ENCODE results near the gene LDAH.

Gene LDAH

DNA sequence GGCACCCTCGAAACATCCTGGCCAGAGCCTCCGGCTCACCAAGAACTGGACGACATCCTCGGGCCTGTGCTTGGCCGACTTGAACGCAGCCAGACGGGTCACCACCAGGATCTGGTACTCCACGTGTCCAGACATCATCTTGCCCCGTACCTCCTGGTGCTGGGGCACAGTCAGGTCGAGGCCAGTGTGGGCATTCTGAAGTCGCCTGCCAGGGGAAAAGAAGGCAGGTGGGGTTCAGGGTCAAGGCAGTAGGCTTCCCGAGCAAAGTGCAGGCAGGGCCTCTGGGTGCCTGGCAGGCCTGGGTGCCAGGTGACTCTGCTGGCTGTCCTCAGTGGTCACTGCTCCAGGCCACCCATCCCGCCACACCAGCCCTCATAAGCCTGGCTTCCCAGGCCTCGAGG lies 177.6 kb downstream of the LDAH start:
- Histone ChIP-seq H3K27me3 (ENCODE audit: control insufficient read depth, insufficient read depth, low read length) (no peaks in the 10 kb centered on the region), H3K9me3 (ENCODE audit: control insufficient read depth, insufficient read depth, low read length) (no peaks in the 10 kb centered on the region), H3K4me3 (ENCODE audit: low read length) (no peak overlapping the region), H3K4me1 (ENCODE audit: control insufficient read depth, insufficient read depth, low read length) (no peaks in the 10 kb centered on the region), H3K36me3 (ENCODE audit: control insufficient read depth, insufficient read depth, low read length) (no peaks in the 10 kb centered on the region; the same call in 1 of the 2 replicates), H3K27ac (ENCODE audit: low read length) (no peak overlapping the region)
- WGBS (ENCODE audit: insufficient coverage, insufficient read length): no CpG with 5 or more reads among the region's 14 CpGs
- no peak for DNase-seq (ENCODE audit: low read depth, low spot score)

DNA sequence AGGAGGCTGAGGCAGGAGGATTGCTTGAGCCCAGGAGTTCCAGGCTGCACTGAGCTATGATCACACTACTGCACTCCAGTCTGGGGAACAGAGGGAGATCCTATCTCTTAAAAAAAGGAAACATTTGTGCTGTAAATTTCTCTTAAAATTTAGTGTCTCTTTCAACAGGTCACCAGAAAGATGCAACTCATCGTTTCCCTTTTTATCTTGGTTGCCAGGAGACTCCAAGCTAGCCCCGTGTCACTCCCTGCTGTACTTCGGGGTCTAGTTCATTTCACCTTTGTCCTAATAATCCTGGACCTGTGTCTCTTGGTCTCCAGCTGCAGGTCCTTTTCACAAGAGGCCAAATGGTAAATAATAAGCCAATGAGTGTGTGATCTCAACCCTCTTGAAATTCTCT lies 179.1 kb downstream of the LDAH start:
- H3K27ac ChIP-seq (ENCODE audit: low read length): no peak overlapping the region
- no peak for DNase-seq (ENCODE audit: low read depth, low spot score)
- no peaks in the 10 kb centered on the region for H3K4me1 ChIP-seq (ENCODE audit: control insufficient read depth, insufficient read depth, low read length)
- no peaks in the 10 kb centered on the region for H3K9me3 ChIP-seq (ENCODE audit: control insufficient read depth, insufficient read depth, low read length)
- H3K27me3 ChIP-seq (ENCODE audit: control insufficient read depth, insufficient read depth, low read length): no peaks in the 10 kb centered on the region
- no CpG with 5 or more reads among the region's 3 CpGs for WGBS (ENCODE audit: insufficient coverage, insufficient read length)
- no peaks in the 10 kb centered on the region; the same call in 1 of the 2 replicates for H3K36me3 ChIP-seq (ENCODE audit: control insufficient read depth, insufficient read depth, low read length)
- no peak overlapping the region for H3K4me3 ChIP-seq (ENCODE audit: low read length)

DNA sequence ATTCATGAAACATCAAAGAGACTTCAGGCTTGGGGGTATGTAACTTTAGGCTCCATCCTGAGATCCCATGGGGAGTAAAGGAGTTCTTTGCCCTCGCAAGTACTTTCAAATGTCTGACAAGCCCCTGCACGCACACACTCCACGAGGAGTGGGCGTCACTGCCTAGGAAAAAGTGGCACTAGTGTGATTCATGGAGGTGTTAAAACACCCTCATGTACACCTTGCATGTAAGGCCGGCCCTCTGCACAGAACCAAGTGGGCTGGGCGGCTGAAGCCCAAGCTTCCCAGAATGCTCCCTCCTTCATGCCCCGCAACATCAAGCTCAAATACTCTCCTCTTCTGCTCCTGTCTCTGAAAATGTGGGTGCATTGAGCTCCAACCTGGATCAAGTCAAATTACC lies 179.8 kb downstream of the LDAH start:
- H3K4me1 ChIP-seq (ENCODE audit: control insufficient read depth, insufficient read depth, low read length): no peaks in the 10 kb centered on the region
- DNase-seq (ENCODE audit: low read depth, low spot score): no peak
- no peaks in the 10 kb centered on the region for H3K9me3 ChIP-seq (ENCODE audit: control insufficient read depth, insufficient read depth, low read length)
- H3K27ac ChIP-seq (ENCODE audit: low read length): no peak overlapping the region
- WGBS (ENCODE audit: insufficient coverage, insufficient read length): no CpG with 5 or more reads among the region's 7 CpGs
- H3K36me3 ChIP-seq (ENCODE audit: control insufficient read depth, insufficient read depth, low read length): no peaks in the 10 kb centered on the region; the same call in 1 of the 2 replicates
- no peaks in the 10 kb centered on the region for H3K27me3 ChIP-seq (ENCODE audit: control insufficient read depth, insufficient read depth, low read length)
- no peak overlapping the region for H3K4me3 ChIP-seq (ENCODE audit: low read length)

DNA sequence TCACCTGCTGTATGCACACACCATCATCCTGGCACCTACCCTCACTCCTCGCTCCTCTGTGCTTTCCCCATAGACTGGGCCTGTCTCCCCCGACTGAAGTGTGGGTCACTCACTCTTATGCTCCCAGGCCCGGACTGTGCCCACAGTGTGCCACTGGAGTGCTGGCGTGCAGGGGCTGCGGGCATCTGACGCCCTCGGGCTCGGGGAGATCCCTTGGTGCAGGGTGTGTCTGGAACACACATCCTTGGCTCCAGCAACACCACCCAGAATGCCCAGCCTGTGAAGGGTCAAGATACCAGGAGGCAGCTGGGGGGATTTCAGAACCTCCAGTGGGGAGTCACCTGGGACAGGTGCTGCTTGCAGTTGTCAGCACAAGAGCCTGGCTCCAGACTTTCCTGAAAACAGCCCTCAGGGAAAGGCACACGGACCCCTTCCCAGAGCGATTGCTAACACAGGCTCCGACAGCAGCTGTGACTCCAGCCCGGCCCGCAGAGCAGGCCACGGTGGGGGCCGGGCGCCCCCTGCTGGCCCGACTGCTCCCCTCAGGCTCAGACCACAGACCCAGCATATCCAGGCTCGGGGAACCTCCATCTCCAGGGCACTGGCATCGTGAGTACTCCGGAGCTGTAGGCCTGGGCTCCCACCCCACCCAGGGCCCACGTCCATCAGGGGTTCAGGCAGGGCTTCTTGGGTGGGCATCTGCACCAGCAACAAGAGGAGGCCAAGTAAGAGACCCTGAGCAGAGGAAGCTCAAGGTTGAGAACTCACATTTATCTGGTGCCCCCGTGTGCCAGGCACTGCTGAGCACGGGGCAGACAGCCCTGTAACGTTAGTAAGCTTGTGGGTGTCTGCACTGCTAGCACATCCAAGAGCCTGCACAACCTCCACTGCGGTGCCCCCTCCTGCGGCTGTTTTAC lies 180.6 kb downstream of the LDAH start:
- no peaks in the 10 kb centered on the region for H3K27me3 ChIP-seq (ENCODE audit: control insufficient read depth, insufficient read depth, low read length)
- no peak for DNase-seq (ENCODE audit: low read depth, low spot score)
- no CpG with 5 or more reads among the region's 26 CpGs for WGBS (ENCODE audit: insufficient coverage, insufficient read length)
- H3K4me1 ChIP-seq (ENCODE audit: control insufficient read depth, insufficient read depth, low read length): no peaks in the 10 kb centered on the region
- H3K4me3 ChIP-seq (ENCODE audit: low read length): no peak overlapping the region
- H3K36me3 ChIP-seq (ENCODE audit: control insufficient read depth, insufficient read depth, low read length): no peaks in the 10 kb centered on the region; the same call in 1 of the 2 replicates
- H3K27ac ChIP-seq (ENCODE audit: low read length): no peak overlapping the region
- H3K9me3 ChIP-seq (ENCODE audit: control insufficient read depth, insufficient read depth, low read length): no peaks in the 10 kb centered on the region

DNA sequence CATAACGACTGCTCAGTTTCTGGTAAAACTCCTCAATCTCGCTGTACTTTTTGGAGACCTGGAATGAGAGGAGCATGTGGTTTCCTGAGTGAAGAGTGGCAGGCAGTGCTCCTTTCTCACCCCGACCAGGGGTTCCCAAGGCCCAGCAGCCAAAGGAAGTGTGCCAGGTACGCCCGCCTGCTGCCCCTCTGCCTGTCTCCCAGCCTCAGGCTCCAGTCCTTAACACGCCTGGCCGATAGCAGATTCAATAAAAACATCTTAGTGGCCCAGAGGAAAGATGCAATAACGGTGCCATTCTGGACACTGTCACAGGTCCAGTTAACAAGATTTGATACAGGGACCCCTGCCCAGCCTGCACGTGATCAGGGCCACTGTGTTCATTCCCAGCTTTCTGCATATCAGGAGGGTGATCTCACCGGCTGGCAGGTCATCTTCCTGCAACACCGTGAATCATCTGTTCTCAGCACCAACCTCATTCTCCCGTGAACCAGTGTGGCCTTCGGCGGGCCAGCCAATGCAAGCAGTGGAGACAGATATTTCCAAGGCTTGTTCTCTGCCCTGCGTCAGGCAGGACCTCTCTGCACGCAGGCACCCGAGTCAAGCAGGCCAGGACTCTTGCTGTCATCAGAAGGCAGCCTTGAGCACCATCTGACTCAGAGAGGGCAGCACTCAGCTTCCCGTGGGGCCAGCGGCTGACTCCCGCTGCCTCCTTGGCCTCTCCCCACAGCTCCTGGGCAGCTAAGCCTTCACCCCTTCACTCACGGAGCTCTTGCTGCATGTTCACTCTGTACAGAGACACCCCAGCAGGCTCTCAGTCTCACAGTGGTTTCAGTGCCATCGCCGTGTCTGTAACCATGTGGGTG lies 181.5 kb downstream of the LDAH start:
- Histone ChIP-seq H3K4me1 (ENCODE audit: control insufficient read depth, insufficient read depth, low read length) (no peaks in the 10 kb centered on the region), H3K4me3 (ENCODE audit: low read length) (no peak overlapping the region), H3K36me3 (ENCODE audit: control insufficient read depth, insufficient read depth, low read length) (no peaks in the 10 kb centered on the region; the same call in 1 of the 2 replicates), H3K9me3 (ENCODE audit: control insufficient read depth, insufficient read depth, low read length) (no peaks in the 10 kb centered on the region), H3K27ac (ENCODE audit: low read length) (no peak overlapping the region), H3K27me3 (ENCODE audit: control insufficient read depth, insufficient read depth, low read length) (no peaks in the 10 kb centered on the region)
- no CpG with 5 or more reads among the region's 23 CpGs for whole genome bisulfite sequencing (ENCODE audit: insufficient coverage, insufficient read length)
- no peak for DNase-seq (ENCODE audit: low read depth, low spot score)

DNA sequence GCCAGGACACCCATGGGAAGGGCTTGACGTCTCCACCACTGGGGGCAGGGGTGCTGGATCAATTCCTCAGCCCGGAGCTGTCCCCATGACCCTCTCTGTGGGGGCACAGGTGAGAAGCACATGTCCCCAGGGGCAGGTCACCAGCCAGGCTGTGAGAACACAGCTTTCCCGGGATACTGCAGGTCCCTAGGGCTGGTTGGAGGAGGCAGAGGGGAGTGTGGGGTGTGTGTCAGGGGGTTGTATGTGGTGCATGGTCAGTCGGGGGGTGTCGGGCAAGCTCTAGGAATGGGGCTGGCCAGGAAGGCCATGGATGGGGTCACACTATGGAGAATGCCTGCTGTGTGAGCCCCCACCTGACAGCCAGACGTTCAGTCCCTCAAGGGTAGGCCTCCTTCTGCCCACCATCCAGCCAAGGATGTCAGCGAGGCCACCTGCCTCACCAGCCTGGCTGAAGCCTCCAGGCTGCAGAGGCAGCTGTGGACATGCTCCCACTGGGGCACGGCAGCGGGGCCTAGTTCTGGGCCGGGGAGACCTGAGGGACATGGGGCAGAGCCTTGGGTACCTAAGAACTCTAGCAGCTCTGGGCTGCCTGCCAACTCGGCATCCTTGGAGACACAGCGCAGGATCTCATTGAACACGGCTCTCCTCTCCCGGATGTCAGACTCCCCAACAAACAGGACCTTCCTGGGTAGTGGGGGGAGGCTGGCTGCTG lies 182.3 kb downstream of the LDAH start:
- Histone ChIP-seq H3K4me1 (ENCODE audit: control insufficient read depth, insufficient read depth, low read length) (no peaks in the 10 kb centered on the region), H3K9me3 (ENCODE audit: control insufficient read depth, insufficient read depth, low read length) (no peaks in the 10 kb centered on the region), H3K4me3 (ENCODE audit: low read length) (no peak overlapping the region), H3K27ac (ENCODE audit: low read length) (no peak overlapping the region), H3K36me3 (ENCODE audit: control insufficient read depth, insufficient read depth, low read length) (no peaks in the 10 kb centered on the region), H3K27me3 (ENCODE audit: control insufficient read depth, insufficient read depth, low read length) (no peaks in the 10 kb centered on the region)
- WGBS (ENCODE audit: insufficient coverage, insufficient read length): no CpG with 5 or more reads among the region's 14 CpGs
- no peak for DNase-seq (ENCODE audit: low read depth, low spot score)

DNA sequence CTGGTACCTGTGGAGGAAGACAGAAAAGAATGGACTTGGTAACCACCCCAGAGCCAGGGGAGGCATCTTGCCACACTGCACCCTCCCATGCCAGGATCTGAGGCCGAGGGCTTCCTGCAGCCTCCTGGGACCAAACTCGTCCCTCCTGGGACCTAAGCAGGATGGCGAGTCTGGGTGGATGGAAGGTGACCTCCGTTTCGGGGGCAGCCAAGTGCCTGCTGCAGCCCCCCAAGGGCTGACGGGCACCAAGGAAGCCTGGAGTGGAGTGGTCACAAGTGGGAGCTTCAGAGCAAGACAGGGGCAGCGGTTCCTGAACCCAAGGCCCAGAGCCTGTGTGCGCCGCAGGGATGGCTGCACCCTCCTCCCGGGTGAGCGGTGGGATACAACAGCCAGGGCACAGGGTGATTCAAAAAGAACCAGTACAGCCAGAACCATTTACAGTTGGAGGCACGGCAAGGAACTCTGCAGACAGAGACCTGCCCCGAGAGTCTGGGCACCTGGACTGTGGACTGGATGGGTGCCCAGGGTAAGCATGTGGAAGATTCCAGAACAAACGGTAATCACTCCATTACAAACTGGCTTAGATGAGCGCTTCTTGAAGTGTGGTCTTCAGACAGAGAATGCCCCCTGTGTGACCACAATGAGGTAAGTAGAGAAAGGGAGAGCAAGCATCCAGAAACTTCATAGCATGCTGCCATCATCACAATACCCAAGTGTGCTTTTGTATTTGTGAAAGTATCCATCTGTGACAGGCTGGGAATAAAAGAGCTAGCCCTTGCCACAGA lies 184.1 kb downstream of the LDAH start:
- Histone ChIP-seq H3K36me3 (ENCODE audit: control insufficient read depth, insufficient read depth, low read length) (no peaks in the 10 kb centered on the region), H3K4me3 (ENCODE audit: low read length) (no peak overlapping the region), H3K4me1 (ENCODE audit: control insufficient read depth, insufficient read depth, low read length) (peaks cover under 1% of the 10 kb centered on the region; the same call in 1 of the 2 replicates), H3K27me3 (ENCODE audit: control insufficient read depth, insufficient read depth, low read length) (no peaks in the 10 kb centered on the region), H3K9me3 (ENCODE audit: control insufficient read depth, insufficient read depth, low read length) (no peaks in the 10 kb centered on the region), H3K27ac (ENCODE audit: low read length) (no peak overlapping the region)
- DNase-seq (ENCODE audit: low read depth, low spot score): no peak
- WGBS (ENCODE audit: insufficient coverage, insufficient read length): no CpG with 5 or more reads among the region's 15 CpGs

DNA sequence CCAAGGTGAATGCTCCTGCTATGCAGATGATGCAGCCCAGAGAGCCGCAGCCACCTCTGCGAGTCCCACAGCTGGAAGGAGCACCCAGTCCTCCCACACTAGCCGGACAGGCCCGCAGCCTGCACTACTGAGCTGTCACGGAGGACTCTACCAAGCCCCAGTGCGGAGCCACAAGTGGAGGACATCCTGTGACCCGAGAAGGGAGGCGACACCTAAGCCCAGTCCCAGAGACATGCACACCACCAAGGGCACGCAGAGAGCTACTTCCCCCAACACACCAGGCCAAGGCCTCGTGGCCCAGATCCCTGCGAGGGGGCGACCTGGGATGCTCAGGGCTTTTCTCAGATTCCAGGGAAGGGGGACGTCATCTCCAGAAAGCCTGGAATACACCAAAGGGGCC lies 184.9 kb downstream of the LDAH start:
- no peak overlapping the region for H3K27ac ChIP-seq (ENCODE audit: low read length)
- no CpG with 5 or more reads among the region's 13 CpGs for WGBS (ENCODE audit: insufficient coverage, insufficient read length)
- H3K36me3 ChIP-seq (ENCODE audit: control insufficient read depth, insufficient read depth, low read length): no peaks in the 10 kb centered on the region
- peaks cover 2% of the 10 kb centered on the region; the same call in 1 of the 2 replicates for H3K4me1 ChIP-seq (ENCODE audit: control insufficient read depth, insufficient read depth, low read length)
- H3K9me3 ChIP-seq (ENCODE audit: control insufficient read depth, insufficient read depth, low read length): no peaks in the 10 kb centered on the region
- DNase-seq (ENCODE audit: low read depth, low spot score): no peak
- H3K4me3 ChIP-seq (ENCODE audit: low read length): no peak overlapping the region
- no peaks in the 10 kb centered on the region for H3K27me3 ChIP-seq (ENCODE audit: control insufficient read depth, insufficient read depth, low read length)

DNA sequence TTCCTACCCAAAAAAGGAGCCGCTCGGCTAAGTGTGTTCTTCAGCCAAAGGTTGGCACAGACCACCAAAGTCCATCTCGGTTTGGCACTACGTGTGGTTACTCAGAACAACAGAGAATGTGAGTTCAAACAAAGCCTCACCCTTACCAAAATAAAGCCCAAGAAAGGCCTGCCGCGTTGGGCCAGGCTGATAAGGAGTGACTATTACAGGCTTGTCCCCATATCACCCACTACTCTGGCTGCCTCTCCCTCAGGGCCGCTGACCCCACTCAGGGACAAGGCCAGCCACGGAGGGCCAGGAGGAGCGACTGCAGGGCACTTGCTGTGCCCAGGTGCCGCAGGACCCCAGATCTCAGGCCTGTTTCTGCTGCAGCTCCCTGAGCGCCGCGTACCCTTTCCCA lies 185.8 kb downstream of the LDAH start:
- no peaks in the 10 kb centered on the region for H3K27me3 ChIP-seq (ENCODE audit: control insufficient read depth, insufficient read depth, low read length)
- no peak overlapping the region for H3K4me3 ChIP-seq (ENCODE audit: low read length)
- peaks cover 2% of the 10 kb centered on the region; the same call in 1 of the 2 replicates for H3K4me1 ChIP-seq (ENCODE audit: control insufficient read depth, insufficient read depth, low read length)
- WGBS (ENCODE audit: insufficient coverage, insufficient read length): no CpG with 5 or more reads among the region's 13 CpGs
- H3K27ac ChIP-seq (ENCODE audit: low read length): no peak overlapping the region
- no peaks in the 10 kb centered on the region for H3K9me3 ChIP-seq (ENCODE audit: control insufficient read depth, insufficient read depth, low read length)
- H3K36me3 ChIP-seq (ENCODE audit: control insufficient read depth, insufficient read depth, low read length): no peaks in the 10 kb centered on the region
- no peak for DNase-seq (ENCODE audit: low read depth, low spot score)
